ENCODE results near the gene STAT3. TPM values are rescaled to one million over a fixed set of nuclear protein-coding genes. Genes with fewer than 3 reads are reported as not detected.
"Not testable (repeated sequence)": the region's sequence is repeated elsewhere in the genome, so short reads cannot be mapped to it uniquely, and the experiment has no call there.

STAT3 gene
- total RNA-seq, 1 donor from 2014 or later = 68.8 TPM

- not testable (repeated sequence) for DNase-seq (ENCODE audit: low read depth in 2 of 2)
Observed at GRCh38 chr17:42299913-42300312, 88.3 kb downstream of the STAT3 start.

GRCh38 chr17:42299361-42299760 is 88.9 kb downstream of the STAT3 start:
- DNase-seq (ENCODE audit: low read depth in 2 of 2) = not testable (repeated sequence)

GRCh38 chr17:42297775-42298174 is 90.5 kb downstream of the STAT3 start:
- not testable (repeated sequence) for DNase-seq (ENCODE audit: low read depth in 2 of 2)

- DNase-seq (ENCODE audit: low read depth in 2 of 2) = no peak
Observed at GRCh38 chr17:42296012-42296411, 92.2 kb downstream of the STAT3 start.

GRCh38 chr17:42294469-42295398 is 93.5 kb downstream of the STAT3 start:
- no peak for DNase-seq (ENCODE audit: low read depth in 2 of 2)

DNA sequence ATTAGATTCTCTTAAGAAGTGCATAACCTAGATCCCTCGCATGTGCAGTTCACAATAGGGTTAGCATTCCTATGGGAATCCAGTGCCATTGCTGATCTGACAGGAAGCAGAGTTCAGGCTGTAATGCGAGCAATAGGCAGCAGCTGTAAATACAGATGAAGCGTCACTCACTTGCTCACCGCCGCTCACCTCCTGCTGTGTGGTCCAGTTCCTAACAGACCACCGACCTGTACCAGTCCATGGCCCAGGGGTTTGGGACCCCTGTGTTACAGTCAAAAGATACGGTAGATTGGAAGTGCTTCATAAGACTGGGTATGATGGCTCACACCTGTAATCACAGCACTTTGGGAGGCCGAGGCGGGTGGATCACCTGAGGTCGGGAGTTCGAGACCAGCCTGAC is 97.1 kb downstream of the STAT3 start:
- peak; percentile 47 to 79 for DNase-seq (ENCODE audit: low read depth in 2 of 2)

DNA sequence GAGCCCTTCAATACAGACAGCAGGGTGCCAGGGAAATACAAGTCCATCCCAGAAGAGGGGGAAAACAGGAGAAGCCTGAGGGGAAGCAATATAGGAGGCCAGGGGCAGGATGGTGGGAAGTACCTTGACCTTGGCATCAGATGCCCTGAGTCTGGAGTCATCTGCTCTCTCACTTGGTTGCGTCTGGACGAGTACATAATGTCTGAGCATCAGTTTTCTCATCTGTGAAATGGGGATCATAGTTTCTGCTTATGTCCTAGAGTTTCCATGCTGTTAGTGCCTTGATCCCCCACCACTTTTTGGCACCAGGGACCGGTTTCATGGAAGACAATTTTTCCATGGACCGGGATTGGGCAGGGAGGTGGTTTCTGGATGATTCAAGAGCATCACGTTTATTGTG is 97.7 kb downstream of the STAT3 start:
- peak; percentile 28 to 34 for DNase-seq (ENCODE audit: low read depth in 2 of 2)

- DNase-seq (ENCODE audit: low read depth in 2 of 2) = no peak
Observed at GRCh38 chr17:42289611-42290181, 98.5 kb downstream of the STAT3 start.

- no peak for DNase-seq (ENCODE audit: low read depth in 2 of 2)
Observed at GRCh38 chr17:42288803-42289610, 99.2 kb downstream of the STAT3 start.

DNA sequence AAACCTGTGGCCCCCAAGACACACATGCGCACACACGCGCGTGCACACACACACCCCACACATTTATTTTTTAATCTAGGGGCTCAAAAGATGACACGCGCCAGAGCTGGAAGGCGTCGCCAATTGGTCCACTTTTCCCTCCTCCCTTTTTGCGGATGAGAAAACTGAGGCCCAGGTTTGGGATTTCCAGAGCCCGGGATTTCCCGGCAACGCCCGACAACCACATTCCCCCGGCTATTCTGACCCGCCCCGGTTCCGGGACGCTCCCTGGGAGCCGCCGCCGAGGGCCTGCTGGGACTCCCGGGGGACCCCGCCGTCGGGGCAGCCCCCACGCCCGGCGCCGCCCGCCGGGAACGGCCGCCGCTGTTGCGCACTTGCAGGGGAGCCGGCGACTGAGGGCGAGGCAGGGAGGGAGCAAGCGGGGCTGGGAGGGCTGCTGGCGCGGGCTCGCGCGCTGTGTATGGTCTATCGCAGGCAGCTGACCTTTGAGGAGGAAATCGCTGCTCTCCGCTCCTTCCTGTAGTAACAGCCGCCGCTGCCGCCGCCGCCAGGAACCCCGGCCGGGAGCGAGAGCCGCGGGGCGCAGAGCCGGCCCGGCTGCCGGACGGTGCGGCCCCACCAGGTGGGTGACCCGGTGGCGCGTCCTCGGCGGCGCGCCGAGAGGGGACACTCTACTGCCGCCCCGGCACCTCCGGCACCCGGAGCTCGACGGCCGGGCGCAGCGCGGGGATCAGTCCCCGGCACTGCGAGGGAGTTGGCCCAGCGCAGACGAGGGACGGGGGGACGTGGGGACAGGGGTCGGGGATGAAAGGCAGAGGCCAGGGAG is 100.1 kb downstream of the STAT3 start, which contains the start of gene STAT5A:
TSS of gene STAT5A (plus strand) at position 522 of the 826 bp plus-strand sequence. CDS start 914 bp downstream, outside the sequence.
- DNase-seq (ENCODE audit: low read depth in 2 of 2) = peak; percentile 88 to 94

GRCh38 chr17:42287305-42287976 is 100.8 kb downstream of the STAT3 start:
- DNase-seq (ENCODE audit: low read depth in 2 of 2) = peak in 1 of 2 donors; percentile 23

- DNase-seq (ENCODE audit: low read depth in 2 of 2) = no peak
Observed at GRCh38 chr17:42286411-42287221, 101.6 kb downstream of the STAT3 start.

- no peak for DNase-seq (ENCODE audit: low read depth in 2 of 2)
Observed at GRCh38 chr17:42285346-42286050, 102.7 kb downstream of the STAT3 start.

DNA sequence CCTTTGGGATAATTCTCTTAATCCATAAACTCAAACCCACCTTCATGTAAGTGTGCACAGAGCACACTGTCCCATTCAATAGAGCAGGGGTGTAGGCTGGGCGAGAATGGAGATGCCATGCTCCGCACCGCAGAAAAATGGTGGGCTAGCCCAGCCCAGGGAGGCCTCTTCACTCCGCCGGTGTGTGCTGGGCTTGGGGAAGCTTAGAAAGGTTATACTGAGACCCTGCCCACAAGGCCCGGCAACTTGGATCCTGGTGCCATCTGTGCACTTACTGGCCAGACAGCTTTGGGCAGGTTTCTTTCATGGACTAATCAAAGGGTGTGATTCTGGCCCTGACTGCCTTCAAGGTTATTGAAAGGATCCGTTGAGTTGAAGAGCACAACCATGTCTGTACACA is 103.7 kb downstream of the STAT3 start:
- DNase-seq (ENCODE audit: low read depth in 2 of 2) = no peak

GRCh38 chr17:42284024-42284369 is 104.2 kb downstream of the STAT3 start:
- no peak for DNase-seq (ENCODE audit: low read depth in 2 of 2)

- no peak for DNase-seq (ENCODE audit: low read depth in 2 of 2)
Observed at GRCh38 chr17:42283241-42284023, 104.8 kb downstream of the STAT3 start.

DNA sequence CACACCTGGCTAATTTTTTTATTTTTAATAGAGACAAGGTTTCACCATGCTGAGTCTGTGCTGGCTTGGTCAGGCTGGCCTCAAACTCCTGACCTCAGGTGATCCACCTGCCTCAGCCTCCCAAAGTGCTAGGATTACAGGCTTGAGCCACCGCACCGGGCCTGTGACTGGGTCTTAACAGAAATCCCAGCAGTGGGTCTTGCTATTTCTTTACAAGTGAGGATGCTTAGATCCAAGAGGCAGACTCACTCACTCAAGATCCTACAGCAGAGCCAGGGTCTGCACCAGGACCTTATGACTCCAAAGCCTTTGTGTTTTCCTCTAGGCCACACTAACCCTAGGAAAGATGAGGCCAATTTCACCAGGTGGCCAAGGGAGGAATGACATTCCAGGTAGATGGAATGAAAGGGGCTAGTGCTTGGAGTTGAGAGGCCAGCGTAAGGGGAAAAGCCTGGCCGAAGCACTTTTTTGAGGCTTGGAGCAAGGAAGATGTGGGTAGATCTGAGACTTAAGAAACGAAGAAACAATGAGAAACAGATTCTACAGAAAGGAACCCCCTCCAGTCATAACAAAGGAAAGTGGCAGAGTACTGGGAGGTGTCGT is 105.7 kb downstream of the STAT3 start:
- DNase-seq (ENCODE audit: low read depth in 2 of 2) = no peak

All from dermis microvascular lymphatic vessel endothelial cell (primary cell).